ENCODE results near the gene BLOC1S2. TPM values are rescaled to one million over a fixed set of nuclear protein-coding genes. Genes with fewer than 3 reads are reported as not detected.
"Not testable (repeated sequence)": the region's sequence is repeated elsewhere in the genome, so short reads cannot be mapped to it uniquely, and the experiment has no call there.

BLOC1S2 gene
- total RNA-seq, 6 donors from 2014 or later: 25.1 to 51.2 (median 38.5) TPM

- no peak overlapping the region for H3K27ac ChIP-seq
- H3K27me3 ChIP-seq: no peaks in the 10 kb centered on the region
- no peak overlapping the region for H3K4me3 ChIP-seq
- DNase-seq (no peak), ATAC-seq (ENCODE audit: low FRiP score in 2 of 2) (no peak)
- WGBS, 2 donors: 98 to 100% methylated on average over 6 of the region's 6 CpGs
- no peaks in the 10 kb centered on the region for H3K9me3 ChIP-seq
- H3K36me3 ChIP-seq: peaks cover 0 to 8% (median 1%) of the 10 kb centered on the region in 4 donors
- TF ChIP-seq POLR2A (IDR thresholded peaks at IDR 0.05): no peak
- no peak for TF ChIP-seq CTCF (IDR thresholded peaks at IDR 0.05)
- TF ChIP-seq EP300 (IDR thresholded peaks at IDR 0.05): no peak
- TF ChIP-seq POLR2AphosphoS5 (IDR thresholded peaks at IDR 0.05): no peak
- peaks cover 18 to 29% (median 22%) of the 10 kb centered on the region in 4 donors for H3K4me1 ChIP-seq
Measured at GRCh38 chr10:100287756-100288155, 1.3 kb upstream of the BLOC1S2 start.

GRCh38 chr10:100285326-100285725, 1.2 kb downstream of the BLOC1S2 start:
- WGBS, 2 donors: 82 to 90% methylated on average over 12 of the region's 12 CpGs
- H3K9me3 ChIP-seq; ATAC-seq (ENCODE audit: low FRiP score in 2 of 2); DNase-seq; H3K27me3 ChIP-seq: not testable (repeated sequence)
- Histone ChIP-seq H3K4me1 (peaks cover 15 to 37% (median 22%) of the 10 kb centered on the region in 4 donors), H3K4me3 (peak overlapping the region in 3 of 4 donors; percentile 80 to 89 (median 85)), H3K36me3 (peaks cover 2 to 20% (median 5%) of the 10 kb centered on the region in 4 donors), H3K27ac (peak overlapping the region; percentile 94 to 99 (median 97))

GRCh38 chr10:100282907-100283306, 3.6 kb downstream of the BLOC1S2 start:
- DNase-seq (no peak), ATAC-seq (ENCODE audit: low FRiP score in 2 of 2) (no peak)
- Histone ChIP-seq H3K27ac (no peak overlapping the region), H3K27me3 (no peaks in the 10 kb centered on the region), H3K9me3 (no peaks in the 10 kb centered on the region), H3K4me3 (no peak overlapping the region), H3K4me1 (peaks cover 15 to 37% (median 22%) of the 10 kb centered on the region in 4 donors), H3K36me3 (peaks cover 2 to 38% (median 22%) of the 10 kb centered on the region in 4 donors)
- no peak for TF ChIP-seq POLR2AphosphoS5 (IDR thresholded peaks at IDR 0.05)
- TF ChIP-seq EP300 (IDR thresholded peaks at IDR 0.05): no peak
- TF ChIP-seq CTCF (IDR thresholded peaks at IDR 0.05): no peak
- no peak for TF ChIP-seq POLR2A (IDR thresholded peaks at IDR 0.05)
- 85 to 87% methylated on average over 3 of the region's 3 CpGs for WGBS, 2 donors

- peaks cover 2 to 46% (median 25%) of the 10 kb centered on the region in 4 donors for H3K36me3 ChIP-seq
- 99% methylated on average over 22 of the region's 31 CpGs; no CpG with 5 or more reads in 1 of the 2 donors for WGBS, 2 donors
- not testable (repeated sequence) for H3K9me3 ChIP-seq; H3K27me3 ChIP-seq; H3K4me3 ChIP-seq; H3K4me1 ChIP-seq; H3K27ac ChIP-seq; ATAC-seq (ENCODE audit: low FRiP score in 2 of 2)
- DNase-seq: peak in 1 of 2 donors; percentile 62
Measured at GRCh38 chr10:100276971-100277370, 9.5 kb downstream of the BLOC1S2 start.

GRCh38 chr10:100267239-100268104, 19.0 kb downstream of the BLOC1S2 start, which contains the start of gene CWF19L1:
Gene CWF19L1 (minus strand): TSS chr10:100267638. CDS start chr10:100267593, 45 bp downstream.
- peak; percentile 84 for DNase-seq
- H3K4me3 ChIP-seq: peak within 1 kb of the TSS; percentile 98 to 99 (median 99)
- no peaks in the 10 kb centered on the region for H3K36me3 ChIP-seq
- TF ChIP-seq EP300 (IDR thresholded peaks at IDR 0.05) (peak in 1 of 4 donors; percentile 39), CTCF (IDR thresholded peaks at IDR 0.05) (peak in 1 of 6 experiments; percentile 28), POLR2AphosphoS5 (IDR thresholded peaks at IDR 0.05) (peak; percentile 82 to 95), POLR2A (IDR thresholded peaks at IDR 0.05) (peak in 3 of 4 donors; percentile 16 to 69 (median 68))
- no peaks in the 10 kb centered on the region for H3K27me3 ChIP-seq
- H3K4me1 ChIP-seq: peaks cover 18 to 35% (median 20%) of the 10 kb centered on the region in 4 donors
- 3 to 8% methylated on average over 40 to 48 of the region's 49 CpGs for WGBS, 2 donors
- ATAC-seq (ENCODE audit: low FRiP score in 2 of 2): peak; percentile 94 to 97
- H3K27ac ChIP-seq: peak within 1 kb of the TSS; percentile 90 to 92 (median 91)
- H3K9me3 ChIP-seq: no peaks in the 10 kb centered on the region

Data from upper lobe of left lung (tissue), 6 donors.